HEK293T (cell line): ENCODE data around the gene SP2.

Experiments
- BHLHE40 ChIP-seq: fragments of 450-650 bp; IDR thresholded peaks from 2 replicates; pipeline ENCODE4 v1.6.1; 2016; ENCODE audit warnings: mild to moderate bottlenecking, moderate library complexity, borderline replicate concordance
- FOXA1 ChIP-seq: fragments of 450-650 bp; IDR thresholded peaks from 2 replicates; pipeline ENCODE4 v1.6.1; 2016; ENCODE audit warnings: mild to moderate bottlenecking
- FOXK2 ChIP-seq: fragments of 450-650 bp; IDR thresholded peaks from 2 replicates; pipeline ENCODE4 v1.6.1; 2016; ENCODE audit warnings: mild to moderate bottlenecking
- FOXM1 ChIP-seq: fragments of 450-650 bp; IDR thresholded peaks from 2 replicates; pipeline ENCODE4 v1.6.1; 2017; ENCODE audit warnings: mild to moderate bottlenecking, borderline replicate concordance
- NFRKB ChIP-seq: fragments of 450-650 bp; IDR thresholded peaks from 2 replicates; pipeline ENCODE4 v1.6.1; 2016; ENCODE audit warnings: mild to moderate bottlenecking, moderate library complexity
- SUZ12 ChIP-seq: fragments of 450-650 bp; IDR thresholded peaks from 2 replicates; pipeline ENCODE4 v1.6.1; 2016; ENCODE audit warnings: mild to moderate bottlenecking
- ZNF384 ChIP-seq: fragments of 450-650 bp; IDR thresholded peaks from 2 replicates; pipeline ENCODE4 v1.6.1; 2016

- no peak for TF ChIP-seq FOXA1
- TF ChIP-seq NFRKB = no peak
- TF ChIP-seq FOXK2 = no peak
- TF ChIP-seq FOXM1 = no peak
- TF ChIP-seq ZNF384 = no peak
- no peak for TF ChIP-seq SUZ12
- no peak for TF ChIP-seq BHLHE40
Measured at GRCh38 chr17:47945529-47946508, 49.8 kb downstream of the SP2 start.
